Bronchial epithelial cell (primary cell): ENCODE data around the gene PARS2. TPM values are rescaled to one million over a fixed set of nuclear protein-coding genes. Genes with fewer than 3 reads are reported as not detected.
"Not testable (repeated sequence)": the region's sequence is repeated elsewhere in the genome, so short reads cannot be mapped to it uniquely, and the experiment has no call there.

ENCODE experiments used
- DNase-seq: peaks from one replicate; pipeline ENCODE4 v3.0.0-alpha.2; 2010; ENCODE audit warnings: low read depth
- FAIRE-seq: peaks from 2 replicates; lab custom pipeline; 2011; peaks lifted over from hg19 to GRCh38; lab: Jason Lieb, UNC
- H3K27me3 ChIP-seq: 2 replicates; pipeline ENCODE4 v1.5.1; 2011; ENCODE audit warnings: low read length; ENCODE audit not compliant: control insufficient read depth, insufficient read depth
- H3K36me3 ChIP-seq: 2 replicates; pipeline ENCODE4 v1.5.1; 2011; ENCODE audit warnings: low read length; ENCODE audit not compliant: control insufficient read depth, insufficient read depth
- H3K4me3 ChIP-seq: 2 replicates; pipeline ENCODE4 v1.5.1; 2011; ENCODE audit warnings: mild to moderate bottlenecking, low read depth, low read length, control low read depth
- total RNA-seq: library from RNA; depleted of rRNA; stranded (reverse); fragments of >200 nt; gene quantifications from 2 replicates; pipeline ENCODE4 v1.2.1, GENCODE V29; 2014
- TF ChIP-seq, protein P1 (sequence below): IDR thresholded peaks from 2 replicates; pipeline ENCODE4 v1.5.1; 2011; ENCODE audit warnings: mild to moderate bottlenecking, moderate library complexity, low read length, control low read depth, inconsistent platforms; ENCODE audit not compliant: insufficient read depth, severe bottlenecking

The PARS2 gene
- total RNA-seq, 1 donor from 2014 or later: 5.3 TPM

DNA sequence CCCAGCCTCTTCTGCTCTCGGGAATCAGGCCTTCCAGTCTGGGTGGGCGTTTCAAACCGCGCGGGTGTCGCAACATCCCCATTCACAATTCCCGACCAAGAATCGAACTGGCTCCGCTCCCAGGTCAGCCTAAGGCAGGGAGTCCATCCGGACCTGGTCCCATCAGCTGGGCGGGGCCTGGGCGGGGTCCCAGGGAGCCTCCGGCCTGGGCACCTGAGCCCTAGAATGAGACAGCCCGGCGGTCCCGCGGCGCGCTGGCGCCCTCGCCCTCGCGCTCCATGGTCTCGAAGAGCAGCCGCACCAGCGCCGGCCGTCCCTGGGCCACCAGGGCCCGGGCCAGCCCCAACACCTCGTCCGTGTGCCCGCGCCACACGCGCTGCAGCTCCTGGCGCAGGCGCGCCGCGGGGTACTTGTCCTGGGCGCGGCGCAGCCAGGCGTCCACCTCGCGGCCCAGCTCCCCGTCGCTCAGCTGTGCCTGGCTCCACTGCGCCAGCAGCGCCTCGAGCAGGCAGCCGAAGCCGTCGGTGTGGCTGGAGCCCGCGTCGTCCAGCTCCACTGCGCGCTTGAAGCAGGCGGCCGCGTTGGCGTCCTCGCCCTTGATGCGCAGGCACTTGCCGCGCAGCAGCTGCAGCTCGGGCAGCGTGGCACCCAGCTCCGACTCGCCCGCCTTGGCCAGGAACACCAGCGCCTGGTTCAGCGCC, 16.9 kb upstream of the PARS2 start:
- Histone ChIP-seq H3K27me3 (no peaks in the 10 kb centered on the region), H3K36me3 (peaks cover 1% of the 10 kb centered on the region), H3K4me3 (no peak overlapping the region)
- FAIRE-seq: no peak
- DNase-seq: no peak
- TF ChIP-seq, protein P1, sequence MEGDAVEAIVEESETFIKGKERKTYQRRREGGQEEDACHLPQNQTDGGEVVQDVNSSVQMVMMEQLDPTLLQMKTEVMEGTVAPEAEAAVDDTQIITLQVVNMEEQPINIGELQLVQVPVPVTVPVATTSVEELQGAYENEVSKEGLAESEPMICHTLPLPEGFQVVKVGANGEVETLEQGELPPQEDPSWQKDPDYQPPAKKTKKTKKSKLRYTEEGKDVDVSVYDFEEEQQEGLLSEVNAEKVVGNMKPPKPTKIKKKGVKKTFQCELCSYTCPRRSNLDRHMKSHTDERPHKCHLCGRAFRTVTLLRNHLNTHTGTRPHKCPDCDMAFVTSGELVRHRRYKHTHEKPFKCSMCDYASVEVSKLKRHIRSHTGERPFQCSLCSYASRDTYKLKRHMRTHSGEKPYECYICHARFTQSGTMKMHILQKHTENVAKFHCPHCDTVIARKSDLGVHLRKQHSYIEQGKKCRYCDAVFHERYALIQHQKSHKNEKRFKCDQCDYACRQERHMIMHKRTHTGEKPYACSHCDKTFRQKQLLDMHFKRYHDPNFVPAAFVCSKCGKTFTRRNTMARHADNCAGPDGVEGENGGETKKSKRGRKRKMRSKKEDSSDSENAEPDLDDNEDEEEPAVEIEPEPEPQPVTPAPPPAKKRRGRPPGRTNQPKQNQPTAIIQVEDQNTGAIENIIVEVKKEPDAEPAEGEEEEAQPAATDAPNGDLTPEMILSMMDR: no peak

DNA sequence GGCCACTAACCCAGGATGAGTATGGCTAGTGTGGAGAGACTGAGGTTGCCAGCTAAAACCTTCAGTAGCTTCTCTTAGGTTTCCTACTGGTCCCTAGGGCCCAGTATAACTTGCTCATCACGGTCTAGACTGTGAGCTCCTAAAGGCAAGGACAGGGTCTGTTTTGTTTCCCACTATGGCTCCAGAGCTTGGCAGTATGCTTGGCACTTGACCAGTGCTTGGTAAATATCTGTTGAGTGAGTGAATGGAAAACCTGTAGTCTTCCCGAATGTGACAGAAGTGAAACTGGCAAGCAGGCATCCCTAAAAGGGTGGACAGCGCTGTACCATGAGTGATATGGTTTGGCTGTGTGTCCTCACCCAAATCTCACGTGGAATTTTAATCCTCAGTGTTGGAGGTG, 13.1 kb upstream of the PARS2 start:
- no peak overlapping the region for H3K4me3 ChIP-seq
- no peaks in the 10 kb centered on the region for H3K27me3 ChIP-seq
- TF ChIP-seq, protein P1: no peak
- FAIRE-seq (peak; percentile 55), DNase-seq (no peak)
- H3K36me3 ChIP-seq: peaks cover 1% of the 10 kb centered on the region

DNA sequence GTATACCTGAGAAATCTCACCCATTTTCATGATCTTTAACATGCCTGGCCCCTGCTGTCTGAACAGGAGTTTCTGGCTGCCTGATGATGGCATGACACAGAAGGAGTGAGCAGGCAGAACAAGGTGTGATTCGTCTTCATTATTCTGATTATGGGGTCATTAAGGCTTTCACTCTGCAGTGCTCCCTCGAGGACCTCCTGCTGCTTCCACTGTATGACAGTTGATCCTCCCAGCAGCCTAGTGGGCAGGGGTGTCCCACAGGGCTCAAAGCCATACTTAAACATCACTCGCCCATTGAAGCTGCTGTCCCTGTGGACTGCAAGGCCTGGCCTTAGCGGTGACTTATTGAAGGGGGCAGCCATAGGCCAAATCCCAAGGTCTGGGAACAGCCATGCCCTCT, 12.7 kb upstream of the PARS2 start:
- Histone ChIP-seq H3K36me3 (no peaks in the 10 kb centered on the region), H3K4me3 (no peak overlapping the region), H3K27me3 (no peaks in the 10 kb centered on the region)
- TF ChIP-seq, protein P1: no peak
- FAIRE-seq (no peak), DNase-seq (no peak)

DNA sequence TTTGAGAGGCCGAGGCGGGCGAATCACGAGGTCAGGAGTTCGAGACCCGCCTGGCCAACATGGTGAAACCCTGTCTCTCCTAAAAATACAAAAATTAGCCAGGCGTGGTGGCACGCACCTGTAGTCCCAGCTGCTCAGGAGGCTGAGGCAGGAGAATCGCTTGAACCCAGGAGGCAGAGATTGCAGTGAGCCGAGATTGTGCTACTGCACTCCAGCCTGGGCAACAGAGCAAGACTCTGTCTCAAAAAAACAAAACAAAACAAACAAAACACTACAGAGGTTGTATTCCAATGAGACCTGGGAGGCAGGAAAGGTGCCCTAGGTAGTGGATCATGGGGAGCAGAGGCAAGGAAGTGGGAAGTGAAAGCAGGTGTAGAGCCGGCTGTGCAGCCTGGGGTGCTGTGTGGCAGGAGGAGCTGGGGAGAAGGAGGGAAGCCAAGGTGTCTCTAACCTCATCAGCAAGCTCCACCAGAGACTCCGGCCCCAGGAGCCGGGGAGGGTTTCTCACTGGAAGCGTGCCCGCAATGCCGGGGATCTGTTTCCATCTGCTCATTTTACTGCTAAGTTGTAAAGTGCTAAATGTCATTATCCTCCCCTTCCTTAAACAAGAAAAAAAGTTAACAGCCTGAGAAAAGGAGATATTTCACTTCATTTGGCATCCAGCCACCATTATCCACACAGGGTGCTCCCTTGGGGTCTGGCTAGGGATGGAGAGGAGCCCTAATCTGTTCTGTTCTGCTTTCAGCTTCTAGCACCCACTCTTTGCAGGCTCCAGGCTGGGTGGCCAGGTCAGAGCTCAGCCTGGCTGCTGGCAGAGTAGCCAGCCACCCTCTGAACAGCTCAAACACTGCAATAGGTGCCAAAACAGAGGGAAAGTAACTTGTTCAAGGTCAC, 11.8 kb upstream of the PARS2 start:
- not testable (repeated sequence) for DNase-seq, H3K36me3 ChIP-seq, FAIRE-seq, H3K4me3 ChIP-seq, H3K27me3 ChIP-seq

DNA sequence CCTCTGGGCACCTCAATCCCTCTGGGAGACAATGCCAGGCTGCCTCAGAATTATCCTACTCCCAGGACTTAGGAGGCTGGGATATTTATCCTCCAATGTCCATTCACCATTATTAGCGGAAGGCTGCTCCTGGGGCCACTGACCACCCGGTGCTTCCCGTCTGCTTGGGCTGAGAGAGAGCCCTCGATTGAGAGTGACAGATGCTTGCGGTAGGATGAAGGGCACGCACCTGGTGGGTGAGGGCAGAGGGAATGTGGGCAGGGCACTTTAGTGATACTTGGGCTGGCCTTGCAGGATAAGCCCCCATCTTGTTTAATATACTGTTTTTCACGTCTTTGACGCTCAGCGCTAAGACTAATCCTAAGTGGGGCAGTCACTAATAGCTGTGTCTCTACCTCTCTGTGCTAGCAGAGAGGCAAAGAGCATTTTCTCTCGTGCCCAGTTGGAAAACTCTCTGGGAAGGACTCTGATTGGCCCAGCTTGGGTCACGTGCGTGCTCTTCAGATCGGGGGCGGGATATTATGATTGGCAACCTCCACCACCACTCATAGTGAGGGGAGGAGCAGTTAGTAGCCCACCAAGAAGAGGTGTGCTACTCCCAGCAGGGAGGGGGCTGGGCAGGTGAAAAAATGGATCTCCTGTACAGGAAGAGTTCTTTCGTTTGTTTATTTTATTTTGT, 10.6 kb upstream of the PARS2 start:
- Histone ChIP-seq H3K27me3 (no peaks in the 10 kb centered on the region), H3K4me3 (no peak overlapping the region), H3K36me3 (no peaks in the 10 kb centered on the region)
- FAIRE-seq: no peak
- TF ChIP-seq, protein P1: no peak
- no peak for DNase-seq

DNA sequence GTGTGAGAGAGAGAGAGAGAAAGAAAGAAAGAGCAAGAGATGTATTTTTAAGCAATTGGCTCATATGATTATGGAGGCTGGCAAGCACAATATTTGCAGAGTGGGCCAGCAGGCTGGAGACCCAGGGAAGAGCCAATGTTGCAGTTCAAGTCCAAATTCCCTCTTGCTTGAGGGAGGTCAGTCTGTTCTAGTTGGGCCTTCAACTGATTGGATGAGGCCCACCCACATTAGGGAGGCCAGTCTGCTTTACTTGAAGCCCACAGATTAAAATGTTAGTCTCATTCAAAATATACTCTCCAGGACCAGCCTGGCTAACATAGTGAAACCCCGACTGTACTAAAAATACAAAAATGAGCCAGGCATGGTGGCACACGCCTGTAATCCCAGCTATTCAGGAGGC, 8.6 kb upstream of the PARS2 start:
- TF ChIP-seq, protein P1: no peak
- no peaks in the 10 kb centered on the region for H3K27me3 ChIP-seq
- FAIRE-seq (no peak), DNase-seq (no peak)
- H3K4me3 ChIP-seq: no peak overlapping the region
- no peaks in the 10 kb centered on the region for H3K36me3 ChIP-seq
